Activated effector memory CD4-positive, alpha-beta T cell treated with anti-CD3 and anti-CD28 coated beads, Interleukin-2, amount 50 U/mL, for 16 hours (primary cell): ENCODE data around the gene SLC4A2.
A peak's percentile ranks its signal among the peaks of the same experiment; 100 is the strongest.
"Not testable (repeated sequence)": the region's sequence is repeated elsewhere in the genome, so short reads cannot be mapped to it uniquely, and the experiment has no call there.

Source experiments
- DNase-seq: peaks from one replicate; pipeline ENCODE4 v3.0.0-alpha.2; 2020

SLC4A2 gene, protein sequence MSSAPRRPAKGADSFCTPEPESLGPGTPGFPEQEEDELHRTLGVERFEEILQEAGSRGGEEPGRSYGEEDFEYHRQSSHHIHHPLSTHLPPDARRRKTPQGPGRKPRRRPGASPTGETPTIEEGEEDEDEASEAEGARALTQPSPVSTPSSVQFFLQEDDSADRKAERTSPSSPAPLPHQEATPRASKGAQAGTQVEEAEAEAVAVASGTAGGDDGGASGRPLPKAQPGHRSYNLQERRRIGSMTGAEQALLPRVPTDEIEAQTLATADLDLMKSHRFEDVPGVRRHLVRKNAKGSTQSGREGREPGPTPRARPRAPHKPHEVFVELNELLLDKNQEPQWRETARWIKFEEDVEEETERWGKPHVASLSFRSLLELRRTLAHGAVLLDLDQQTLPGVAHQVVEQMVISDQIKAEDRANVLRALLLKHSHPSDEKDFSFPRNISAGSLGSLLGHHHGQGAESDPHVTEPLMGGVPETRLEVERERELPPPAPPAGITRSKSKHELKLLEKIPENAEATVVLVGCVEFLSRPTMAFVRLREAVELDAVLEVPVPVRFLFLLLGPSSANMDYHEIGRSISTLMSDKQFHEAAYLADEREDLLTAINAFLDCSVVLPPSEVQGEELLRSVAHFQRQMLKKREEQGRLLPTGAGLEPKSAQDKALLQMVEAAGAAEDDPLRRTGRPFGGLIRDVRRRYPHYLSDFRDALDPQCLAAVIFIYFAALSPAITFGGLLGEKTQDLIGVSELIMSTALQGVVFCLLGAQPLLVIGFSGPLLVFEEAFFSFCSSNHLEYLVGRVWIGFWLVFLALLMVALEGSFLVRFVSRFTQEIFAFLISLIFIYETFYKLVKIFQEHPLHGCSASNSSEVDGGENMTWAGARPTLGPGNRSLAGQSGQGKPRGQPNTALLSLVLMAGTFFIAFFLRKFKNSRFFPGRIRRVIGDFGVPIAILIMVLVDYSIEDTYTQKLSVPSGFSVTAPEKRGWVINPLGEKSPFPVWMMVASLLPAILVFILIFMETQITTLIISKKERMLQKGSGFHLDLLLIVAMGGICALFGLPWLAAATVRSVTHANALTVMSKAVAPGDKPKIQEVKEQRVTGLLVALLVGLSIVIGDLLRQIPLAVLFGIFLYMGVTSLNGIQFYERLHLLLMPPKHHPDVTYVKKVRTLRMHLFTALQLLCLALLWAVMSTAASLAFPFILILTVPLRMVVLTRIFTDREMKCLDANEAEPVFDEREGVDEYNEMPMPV

DNA sequence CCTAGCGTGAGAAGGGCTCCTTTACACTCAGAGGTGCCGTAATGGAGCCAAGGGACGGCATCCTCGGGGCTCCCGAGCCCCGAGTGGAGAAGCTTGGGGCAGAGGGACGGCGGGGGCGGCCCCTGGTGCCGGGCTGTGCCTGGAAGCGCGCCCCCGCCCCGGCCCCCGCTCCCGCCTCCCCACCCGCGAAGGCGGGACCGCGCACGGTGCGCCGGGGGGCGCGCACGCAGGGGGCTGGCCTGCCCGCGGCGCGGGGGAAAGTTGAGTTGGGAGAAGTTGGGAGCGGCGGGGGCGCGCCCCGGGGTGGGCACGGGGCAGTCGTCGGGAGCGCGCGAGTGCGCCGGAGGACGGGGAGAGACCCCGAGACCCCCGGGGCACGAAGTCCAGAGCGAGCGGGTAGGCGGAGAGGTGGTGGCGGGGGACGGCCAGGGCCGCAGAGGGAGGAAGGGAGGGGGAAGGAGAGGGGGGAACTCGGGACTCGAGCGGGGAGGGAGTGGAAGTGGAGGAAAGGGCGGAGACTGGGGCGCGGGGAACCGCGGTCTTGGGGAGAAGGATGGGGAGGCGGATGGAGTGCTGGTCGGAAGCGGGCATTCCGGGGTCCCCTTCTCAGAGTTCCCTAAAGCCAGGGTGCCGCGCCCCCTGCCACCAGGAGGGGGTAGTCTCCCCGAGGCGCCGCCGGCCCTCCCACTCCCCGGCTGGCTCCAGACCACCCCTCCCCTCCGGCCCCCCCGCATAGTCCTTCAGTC lies at the start of gene SLC4A2:
SLC4A2 (plus strand) TSS at position 223 of the 746 bp plus-strand sequence. CDS start 2,399 bp downstream, outside the sequence.
- peak; percentile 91 for DNase-seq

DNA sequence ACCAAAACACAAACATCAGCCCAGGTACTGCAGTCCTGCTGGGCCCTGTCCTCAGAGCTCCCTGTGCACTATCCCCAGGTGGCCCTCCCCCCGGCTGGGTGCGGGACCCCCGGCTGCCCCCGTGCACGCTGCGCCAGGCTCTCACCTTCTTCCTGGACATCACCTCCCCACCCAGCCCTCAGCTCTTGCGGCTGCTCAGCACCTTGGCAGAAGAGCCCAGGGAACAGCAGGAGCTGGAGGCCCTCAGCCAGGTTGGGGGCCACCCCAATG lies 49.4 kb upstream of the SLC4A2 start:
- DNase-seq: peak; percentile 62

DNA sequence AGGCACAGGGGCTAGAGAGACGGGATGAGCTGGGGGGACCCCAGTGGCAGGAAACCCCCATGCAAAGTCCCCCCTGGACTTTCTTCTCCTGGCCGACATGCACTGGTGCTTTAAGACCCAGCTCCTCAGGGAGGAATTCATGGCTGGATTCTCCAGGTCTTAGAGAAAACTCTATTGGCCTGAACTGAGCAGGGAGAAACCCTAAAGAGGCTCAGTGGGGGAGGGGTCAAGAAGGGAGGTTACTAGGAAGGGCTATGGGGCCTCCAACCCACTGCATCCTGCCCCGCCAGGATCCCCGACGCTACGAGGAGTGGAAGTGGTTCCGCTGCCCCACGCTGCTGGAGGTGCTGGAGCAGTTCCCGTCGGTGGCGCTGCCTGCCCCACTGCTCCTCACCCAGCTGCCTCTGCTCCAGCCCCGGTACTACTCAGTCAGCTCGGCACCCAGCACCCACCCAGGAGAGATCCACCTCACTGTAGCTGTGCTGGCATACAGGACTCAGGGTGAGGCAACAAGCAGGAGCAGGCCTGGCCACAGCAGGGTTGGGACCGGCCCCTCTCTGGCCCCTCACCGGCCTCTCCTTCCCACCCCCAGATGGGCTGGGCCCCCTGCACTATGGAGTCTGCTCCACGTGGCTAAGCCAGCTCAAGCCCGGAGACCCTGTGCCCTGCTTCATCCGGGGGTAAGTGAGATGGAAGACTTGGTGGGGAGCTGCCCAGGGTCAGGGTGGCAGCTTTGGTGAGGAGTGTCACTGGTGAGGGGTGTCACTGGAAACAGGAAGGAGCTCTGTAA lies 48.9 kb upstream of the SLC4A2 start:
- DNase-seq: peak; percentile 81

DNA sequence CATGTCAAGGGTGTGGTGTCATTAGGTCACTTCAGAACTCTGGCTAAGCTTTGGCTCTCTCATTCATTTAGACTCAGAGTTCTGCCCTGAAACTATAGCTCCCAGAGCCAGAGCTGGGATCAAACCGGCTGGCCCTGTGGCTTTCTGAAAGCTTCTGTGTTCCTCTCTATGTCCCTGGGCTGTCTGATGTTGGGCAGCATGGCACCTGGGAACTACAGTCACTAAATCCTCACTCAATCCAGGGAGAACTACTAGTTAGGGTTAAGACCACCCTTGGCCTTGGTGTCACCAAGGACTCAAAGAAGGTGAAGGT lies 48.3 kb upstream of the SLC4A2 start:
- no peak for DNase-seq

DNA sequence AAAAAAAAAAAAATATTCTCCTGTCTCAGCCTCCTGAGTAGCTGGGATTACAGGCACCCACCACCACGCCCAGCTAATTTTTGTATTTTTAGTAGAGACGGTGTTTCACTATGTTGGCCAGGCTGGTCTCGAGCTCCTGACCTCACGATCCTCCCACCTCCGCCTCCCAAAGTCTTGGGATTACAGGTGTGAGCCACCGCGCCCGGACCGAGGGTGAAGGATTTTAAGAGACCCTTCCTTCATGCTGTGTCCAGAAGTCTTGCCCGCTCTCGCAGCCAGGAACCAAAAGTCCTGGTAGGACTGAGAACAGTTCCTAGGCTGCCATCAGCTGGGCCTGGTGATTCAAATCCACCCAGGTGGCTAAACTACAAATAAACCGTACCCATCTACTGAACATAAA lies 47.8 kb upstream of the SLC4A2 start:
- not testable (repeated sequence) for DNase-seq

DNA sequence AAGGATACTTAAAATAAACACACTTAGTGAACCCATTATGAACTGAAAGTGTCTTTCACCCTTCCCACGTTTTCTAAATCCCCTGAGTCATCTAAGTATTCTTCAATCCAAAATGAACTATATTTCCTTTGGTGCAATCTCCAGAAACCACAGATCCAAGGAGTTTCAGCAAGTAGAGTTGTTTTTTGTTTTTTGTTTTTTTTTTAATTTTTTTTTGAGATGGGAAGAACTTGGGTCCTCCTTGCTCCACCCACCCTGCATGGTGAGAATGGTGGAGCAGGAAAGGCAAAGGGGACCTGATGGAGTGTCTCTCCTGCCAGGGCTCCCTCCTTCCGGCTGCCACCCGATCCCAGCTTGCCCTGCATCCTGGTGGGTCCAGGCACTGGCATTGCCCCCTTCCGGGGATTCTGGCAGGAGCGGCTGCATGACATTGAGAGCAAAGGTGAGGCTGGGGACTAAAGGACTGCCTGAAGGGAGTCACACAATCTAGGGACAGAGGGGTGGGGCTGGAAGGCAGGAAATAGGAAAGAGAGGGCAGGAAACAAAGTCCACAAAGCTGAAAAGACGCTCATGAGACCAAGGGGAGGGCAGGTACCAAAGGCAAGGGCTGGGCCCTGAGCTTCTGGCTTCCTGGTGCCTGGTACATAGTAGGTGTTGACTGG lies 47.2 kb upstream of the SLC4A2 start:
- DNase-seq: no peak

DNA sequence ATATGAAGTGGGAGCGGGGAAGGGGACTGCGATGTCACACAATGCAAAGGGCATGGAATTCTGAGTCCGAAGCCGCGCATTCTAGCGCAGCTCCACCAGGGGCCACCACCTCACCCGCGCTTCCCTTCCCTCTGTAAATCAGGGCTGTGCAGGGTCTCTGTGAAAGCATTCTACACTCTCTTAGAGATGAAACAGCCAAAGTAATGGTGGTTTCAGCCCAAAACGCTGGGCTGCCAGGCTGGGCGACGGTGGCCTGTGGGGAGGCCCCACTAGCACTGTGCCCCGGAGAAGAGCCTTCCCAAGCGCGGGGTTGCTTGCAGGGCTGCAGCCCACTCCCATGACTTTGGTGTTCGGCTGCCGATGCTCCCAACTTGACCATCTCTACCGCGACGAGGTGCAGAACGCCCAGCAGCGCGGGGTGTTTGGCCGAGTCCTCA lies 46.5 kb upstream of the SLC4A2 start:
- no peak for DNase-seq

DNA sequence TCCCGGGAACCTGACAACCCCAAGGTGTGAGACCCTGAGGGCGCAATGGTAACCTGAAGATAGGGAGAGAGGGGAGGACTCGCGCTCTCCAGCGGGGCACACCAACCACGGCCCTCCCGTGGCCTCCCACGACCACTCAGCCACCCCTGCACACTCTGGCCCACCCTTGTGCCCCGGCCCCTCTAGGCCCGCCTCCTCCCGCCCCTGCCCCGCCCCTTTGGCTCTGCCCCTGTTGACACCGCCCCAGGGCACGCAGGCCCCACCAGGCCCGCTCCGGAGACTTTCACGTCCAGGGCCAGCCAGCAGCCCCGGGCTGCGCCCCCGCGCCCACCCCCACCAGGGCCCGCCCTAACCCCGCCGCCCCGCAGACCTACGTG lies 46.0 kb upstream of the SLC4A2 start:
- no peak for DNase-seq

DNA sequence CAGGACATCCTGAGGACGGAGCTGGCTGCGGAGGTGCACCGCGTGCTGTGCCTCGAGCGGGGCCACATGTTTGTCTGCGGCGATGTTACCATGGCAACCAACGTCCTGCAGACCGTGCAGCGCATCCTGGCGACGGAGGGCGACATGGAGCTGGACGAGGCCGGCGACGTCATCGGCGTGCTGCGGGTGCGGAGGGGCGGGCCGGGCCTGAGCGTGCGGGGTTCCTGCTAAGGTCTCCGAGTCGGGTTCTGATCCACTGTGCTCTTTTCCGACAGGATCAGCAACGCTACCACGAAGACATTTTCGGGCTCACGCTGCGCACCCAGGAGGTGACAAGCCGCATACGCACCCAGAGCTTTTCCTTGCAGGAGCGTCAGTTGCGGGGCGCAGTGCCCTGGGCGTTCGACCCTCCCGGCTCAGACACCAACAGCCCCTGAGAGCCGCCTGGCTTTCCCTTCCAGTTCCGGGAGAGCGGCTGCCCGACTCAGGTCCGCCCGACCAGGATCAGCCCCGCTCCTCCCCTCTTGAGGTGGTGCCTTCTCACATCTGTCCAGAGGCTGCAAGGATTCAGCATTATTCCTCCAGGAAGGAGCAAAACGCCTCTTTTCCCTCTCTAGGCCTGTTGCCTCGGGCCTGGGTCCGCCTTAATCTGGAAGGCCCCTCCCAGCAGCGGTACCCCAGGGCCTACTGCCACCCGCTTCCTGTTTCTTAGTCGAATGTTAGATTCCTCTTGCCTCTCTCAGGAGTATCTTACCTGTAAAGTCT lies 45.5 kb upstream of the SLC4A2 start:
- DNase-seq: peak; percentile 95

DNA sequence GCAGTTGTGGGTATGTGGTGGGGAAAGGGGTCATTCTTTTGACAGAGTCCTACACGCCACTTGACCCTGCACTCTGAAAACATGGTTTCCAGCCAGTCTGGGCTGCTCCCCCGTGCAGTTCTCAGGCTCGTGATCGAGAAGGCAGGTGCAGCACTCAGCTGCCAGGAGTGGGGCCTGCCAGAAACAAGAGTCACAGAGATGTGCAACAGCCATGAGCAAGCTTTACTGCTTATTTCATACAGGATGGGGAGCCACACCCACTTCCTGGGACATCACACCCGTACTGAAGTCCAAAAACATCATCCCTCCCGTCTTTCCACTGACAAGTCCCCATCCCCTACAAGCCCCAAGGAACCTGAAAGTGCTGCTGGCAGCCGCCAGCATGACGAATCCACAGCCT lies 44.4 kb upstream of the SLC4A2 start:
- DNase-seq: no peak

DNA sequence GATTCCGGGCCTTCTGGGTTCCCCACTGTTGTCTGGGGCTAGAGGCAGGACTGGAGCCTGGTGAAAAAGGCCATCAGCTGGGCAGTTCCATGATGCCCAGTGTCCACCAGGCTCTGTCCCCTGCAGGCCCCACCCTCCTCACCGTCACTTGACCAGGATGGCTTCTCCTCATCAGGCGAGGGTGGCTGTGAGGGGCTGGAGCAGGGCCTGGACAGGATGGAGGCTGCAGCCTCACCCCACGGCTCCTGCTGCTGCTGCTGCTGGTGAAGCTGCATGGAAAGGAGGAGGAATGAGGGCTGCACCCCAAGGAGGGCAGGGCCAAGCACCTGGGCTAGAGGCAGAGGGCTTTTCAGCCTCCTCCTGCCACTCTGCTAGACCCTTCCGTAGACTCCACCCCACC lies 43.4 kb upstream of the SLC4A2 start:
- DNase-seq: no peak

DNA sequence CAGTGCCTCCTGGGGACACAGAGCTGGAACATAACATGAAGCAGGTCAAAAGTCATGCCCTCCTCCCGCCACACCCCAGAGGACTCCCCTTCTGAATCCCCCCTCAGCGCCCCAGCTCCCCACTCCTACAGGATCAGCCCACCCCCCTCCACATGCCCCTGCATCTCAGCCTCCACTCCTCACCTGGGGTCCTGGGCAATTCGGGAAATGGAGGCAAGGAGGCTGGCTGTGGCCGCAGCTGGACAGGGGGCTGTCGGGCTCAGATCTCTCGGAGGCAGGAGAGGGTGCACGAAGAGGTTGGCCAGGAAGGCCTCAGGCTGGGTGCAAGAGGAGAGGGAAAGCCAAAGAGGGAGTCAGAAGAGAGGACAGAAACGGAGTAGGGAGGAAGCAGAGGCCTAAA lies 42.9 kb upstream of the SLC4A2 start:
- DNase-seq: no peak

DNA sequence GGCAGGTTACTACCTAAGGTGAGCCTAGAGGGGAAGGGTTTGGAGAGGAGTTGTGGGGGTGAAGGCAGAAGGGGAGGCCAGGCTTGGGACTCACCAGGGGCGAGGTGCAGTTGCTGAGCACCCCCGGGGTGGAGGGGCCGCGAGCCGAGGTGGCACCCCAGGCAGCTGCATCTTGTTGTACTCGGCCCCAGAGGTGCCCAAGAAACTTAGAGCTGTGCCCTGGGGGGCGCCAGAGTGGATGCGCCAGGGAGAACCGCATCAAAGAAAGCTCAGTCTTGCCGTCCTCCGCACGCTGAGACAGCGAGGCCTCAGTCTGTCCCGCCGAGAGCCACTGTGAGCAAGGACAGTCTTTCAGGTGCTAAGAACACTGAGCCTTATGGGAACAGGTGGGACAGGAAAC lies 42.4 kb upstream of the SLC4A2 start:
- DNase-seq: no peak

DNA sequence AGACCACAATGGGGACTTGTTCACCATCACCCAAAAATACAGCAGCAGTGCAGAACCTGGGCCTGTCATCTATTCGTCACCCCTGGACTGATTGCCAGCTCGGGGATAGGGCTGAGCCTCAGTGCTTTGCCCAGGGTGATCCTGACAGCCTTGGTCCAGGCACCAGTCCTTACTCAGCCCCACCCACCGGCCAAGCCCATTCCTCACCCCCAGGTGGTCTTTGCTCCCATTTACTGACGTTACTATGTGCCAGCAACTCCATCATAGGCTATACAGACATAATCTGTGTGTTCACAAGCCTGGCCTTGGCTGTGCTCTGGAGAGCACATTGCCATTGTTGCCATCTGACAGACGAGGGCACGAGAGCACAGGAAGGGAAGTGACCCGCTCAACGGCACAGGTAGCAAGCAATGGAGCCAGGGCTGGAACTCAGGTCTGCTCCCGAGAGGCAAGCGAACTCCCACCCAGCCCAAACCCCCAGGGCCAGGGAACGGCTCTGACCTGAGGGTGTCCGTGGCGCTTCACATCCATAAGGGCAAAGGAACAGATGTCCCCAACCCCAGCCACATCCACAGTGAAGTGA lies 41.9 kb upstream of the SLC4A2 start:
- DNase-seq: no peak

DNA sequence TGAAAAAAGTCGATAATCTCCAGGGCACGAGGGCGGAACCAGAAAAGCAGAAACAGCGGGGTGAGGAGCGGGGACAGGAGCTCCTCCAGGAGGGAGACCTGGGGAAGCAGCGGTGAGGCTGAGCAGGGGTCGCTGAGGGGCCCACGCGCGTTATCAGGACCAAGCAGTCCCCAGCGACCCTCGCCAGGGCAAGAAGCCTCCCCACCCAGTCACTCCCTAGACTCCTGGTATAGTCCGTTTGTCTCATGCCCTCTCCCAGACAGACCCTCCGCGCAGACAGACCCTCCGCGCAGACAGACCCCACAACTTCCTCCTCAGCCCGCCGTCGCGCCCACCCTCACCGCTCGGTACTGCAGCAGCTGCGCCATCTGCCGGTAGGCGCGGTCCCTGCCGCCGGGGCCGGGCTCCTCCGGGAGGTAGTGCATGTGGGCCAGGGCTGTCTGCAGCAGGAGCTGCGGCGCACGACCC lies 41.4 kb upstream of the SLC4A2 start:
- DNase-seq: peak; percentile 93

DNA sequence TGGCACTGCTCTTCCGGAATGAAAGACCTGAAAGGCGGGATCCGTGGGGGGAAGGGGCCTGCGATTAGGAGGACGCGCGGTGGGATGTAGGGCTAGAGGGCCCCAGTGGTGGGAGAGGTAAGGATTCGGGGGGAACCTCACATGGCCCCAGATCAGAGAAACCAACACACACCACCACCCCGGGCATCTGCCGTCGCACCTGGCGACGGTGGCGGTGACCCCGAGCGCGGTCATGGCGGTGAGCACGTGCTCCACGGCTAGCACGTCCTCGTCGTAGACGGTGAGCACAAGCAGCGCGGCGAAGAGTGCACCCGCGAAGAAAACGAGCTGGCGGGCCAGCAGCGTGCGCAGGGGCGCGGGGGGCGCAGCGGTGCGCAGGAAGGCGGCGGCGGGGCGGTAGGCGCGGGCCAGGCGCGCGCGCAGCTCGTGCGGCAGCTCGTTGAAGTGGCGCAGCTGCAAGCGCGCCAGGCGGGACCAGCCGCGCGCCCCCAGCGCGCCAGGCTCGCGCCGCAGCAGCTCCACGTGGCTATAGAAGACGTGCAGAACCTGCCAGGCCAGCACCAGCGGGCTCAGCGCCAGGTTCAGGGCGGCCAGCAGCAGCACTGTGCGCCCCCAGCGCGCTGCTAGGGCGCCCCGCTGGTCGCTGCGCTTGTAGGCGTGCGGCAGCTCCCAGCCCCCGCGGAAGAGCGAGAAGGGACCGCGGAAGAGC lies 40.8 kb upstream of the SLC4A2 start:
- peak; percentile 76 for DNase-seq

DNA sequence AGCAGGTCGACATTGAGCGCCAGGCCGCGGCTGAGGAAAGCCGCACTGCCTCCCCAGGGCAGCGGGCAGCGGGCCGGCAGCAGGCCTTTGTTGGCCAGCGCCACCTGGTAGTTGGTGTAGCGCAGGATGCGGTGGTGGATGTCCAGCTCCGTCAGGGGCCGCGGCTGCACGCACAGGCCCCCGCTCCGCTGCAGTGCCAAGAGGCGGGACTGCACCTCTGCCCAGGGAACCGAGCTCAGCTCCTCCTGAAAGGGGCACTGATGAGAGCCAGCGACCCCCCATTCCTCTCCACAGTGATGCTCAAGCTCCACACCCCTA lies 40.3 kb upstream of the SLC4A2 start:
- DNase-seq: no peak

DNA sequence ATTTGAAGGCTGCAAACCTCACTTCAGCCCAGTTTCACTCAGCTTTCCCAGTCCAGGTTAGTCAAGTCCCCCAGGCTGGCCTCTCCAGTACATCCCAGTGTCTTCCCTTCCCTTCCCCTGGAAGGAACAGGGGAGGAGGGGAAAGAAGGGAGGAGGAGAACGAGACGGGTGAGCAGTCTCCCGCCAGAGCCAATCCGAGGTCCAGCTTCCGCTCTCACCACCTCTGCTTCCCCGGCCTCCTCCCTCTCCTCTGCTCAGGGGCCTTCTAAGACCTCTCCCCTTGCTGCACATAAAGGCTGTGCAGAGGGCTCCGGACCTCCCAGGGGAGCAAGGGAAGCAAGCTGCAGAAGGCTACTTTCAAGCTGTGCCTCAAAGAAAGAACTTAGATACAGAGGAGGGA lies 39.2 kb upstream of the SLC4A2 start:
- DNase-seq: no peak

DNA sequence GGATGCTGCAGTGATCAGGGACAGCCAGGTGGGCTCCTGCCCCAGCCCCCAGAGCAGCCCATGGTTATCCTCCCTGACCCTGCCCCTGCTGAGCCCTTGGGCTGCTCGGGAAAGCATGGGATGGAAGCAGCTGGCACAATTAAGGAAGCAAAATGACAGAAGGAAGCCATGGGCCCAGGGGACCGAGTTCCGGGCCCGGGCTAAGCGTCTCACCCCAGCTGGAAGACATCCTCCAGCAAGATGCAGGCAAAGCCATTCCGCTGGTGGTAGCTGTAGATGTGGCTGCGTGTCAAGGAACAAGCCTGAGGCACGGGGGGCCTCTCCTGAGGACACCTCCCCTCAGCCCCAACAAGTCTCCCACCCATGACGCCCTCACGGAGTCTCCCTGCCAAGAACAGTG lies 36.2 kb upstream of the SLC4A2 start:
- DNase-seq: no peak
